ENCODE results near the gene GCNT4. TPM values are rescaled to one million over a fixed set of nuclear protein-coding genes. Genes with fewer than 3 reads are reported as not detected.

The GCNT4 gene
- total RNA-seq, 1 experiment from 2014 or later = 0.63 TPM

DNA sequence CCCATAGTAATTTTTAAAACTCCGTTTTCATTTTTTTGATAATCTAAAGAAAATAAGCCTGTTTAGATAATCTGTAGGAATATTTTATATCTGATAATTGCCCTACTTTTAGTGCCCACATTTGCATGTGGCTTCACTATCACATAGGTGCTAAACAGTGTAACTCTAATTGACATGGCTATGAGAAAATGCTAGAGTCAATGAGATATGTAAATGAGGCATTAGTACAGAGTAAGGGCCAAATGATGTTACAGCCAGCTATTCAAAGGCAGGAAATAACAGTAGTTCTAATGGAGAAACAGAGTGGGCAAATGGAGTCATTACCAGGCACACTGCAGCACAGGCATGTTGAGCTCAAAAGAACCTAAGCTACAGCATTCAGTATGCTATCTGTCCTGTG lies 37.3 kb upstream of the GCNT4 start:
- no peaks in the 10 kb centered on the region for H3K27me3 Mint-ChIP-seq (ENCODE audit: low read depth)
- Histone ChIP-seq H3K23me2 (ENCODE audit: insufficient read length, low read depth, low read length, poor library complexity, severe bottlenecking) (no peaks in the 10 kb centered on the region), H2BK15ac (ENCODE audit: low read depth, low read length) (no peak overlapping the region), H3K18ac (ENCODE audit: insufficient read length, low read depth, low read length) (no peak overlapping the region), H3K27me3 (ENCODE audit: insufficient read depth, low read length) (no peaks in the 10 kb centered on the region), H4K20me1 (ENCODE audit: control insufficient read depth, insufficient read depth, insufficient read length) (no peaks in the 10 kb centered on the region), H3K27ac (ENCODE audit: insufficient read length, low read depth, low read length) (no peak overlapping the region), H3K4ac (ENCODE audit: low read depth, low read length) (no peak overlapping the region), H4K5ac (ENCODE audit: insufficient read length, low read depth, low read length) (no peak overlapping the region), H3K14ac (ENCODE audit: insufficient read depth, low read length) (no peak overlapping the region), H3K9ac (ENCODE audit: extremely low read depth, insufficient read length, low read length) (no peak overlapping the region), H3T11ph (ENCODE audit: low read length) (no peak overlapping the region), H3K56ac (ENCODE audit: insufficient read length, low read depth, low read length) (no peak overlapping the region), H3K4me2 (ENCODE audit: insufficient read depth, insufficient read length, low read length) (no peak overlapping the region), H2BK5ac (ENCODE audit: insufficient read length, low read length) (no peak overlapping the region), H2AFZ (ENCODE audit: low read length) (no peak overlapping the region), H2BK12ac (ENCODE audit: insufficient read length, low read depth, low read length) (no peak overlapping the region), H2BK20ac (ENCODE audit: low read depth, low read length, poor library complexity, severe bottlenecking) (no peak overlapping the region), H2BK120ac (ENCODE audit: low read depth, low read length, poor library complexity, severe bottlenecking) (no peak overlapping the region), H3K9me3 (ENCODE audit: control insufficient read depth, low read depth, low read length) (no peaks in the 10 kb centered on the region), H2AK5ac (ENCODE audit: insufficient read length, low read length) (no peak overlapping the region), H3K23ac (ENCODE audit: insufficient read length, low read depth, low read length) (no peak overlapping the region), H4K91ac (ENCODE audit: insufficient read length, low read depth, low read length) (no peak overlapping the region), H3K4me1 (ENCODE audit: insufficient read depth, low read length) (no peaks in the 10 kb centered on the region), H3K79me2 (ENCODE audit: insufficient read depth, low read length) (no peaks in the 10 kb centered on the region), H3K79me1 (ENCODE audit: insufficient read depth, low read depth, low read length, poor library complexity, severe bottlenecking) (no peaks in the 10 kb centered on the region), H4K8ac (replicated peaks; ENCODE audit: insufficient read length, low read depth, low read length) (no peak overlapping the region)
- H3K4me1 Mint-ChIP-seq = peaks cover 2 to 8% of the 10 kb centered on the region in 2 experiments; a peak in 2 of 4 replicates
- WGBS (ENCODE audit: extremely low coverage, insufficient read length, low lambda C conversion rate) = no CpG with 5 or more reads among the region's 1 CpG
- no peaks in the 10 kb centered on the region for H3K36me3 Mint-ChIP-seq (ENCODE audit: insufficient read depth in 1 of 3, low read depth in 3 of 3)
- no peak overlapping the region for H3K4me3 Mint-ChIP-seq
- H3K9me3 Mint-ChIP-seq = no peaks in the 10 kb centered on the region
- no peak for DNase-seq
- H3K27ac Mint-ChIP-seq = no peak overlapping the region
- TF ChIP-seq, protein P1, sequence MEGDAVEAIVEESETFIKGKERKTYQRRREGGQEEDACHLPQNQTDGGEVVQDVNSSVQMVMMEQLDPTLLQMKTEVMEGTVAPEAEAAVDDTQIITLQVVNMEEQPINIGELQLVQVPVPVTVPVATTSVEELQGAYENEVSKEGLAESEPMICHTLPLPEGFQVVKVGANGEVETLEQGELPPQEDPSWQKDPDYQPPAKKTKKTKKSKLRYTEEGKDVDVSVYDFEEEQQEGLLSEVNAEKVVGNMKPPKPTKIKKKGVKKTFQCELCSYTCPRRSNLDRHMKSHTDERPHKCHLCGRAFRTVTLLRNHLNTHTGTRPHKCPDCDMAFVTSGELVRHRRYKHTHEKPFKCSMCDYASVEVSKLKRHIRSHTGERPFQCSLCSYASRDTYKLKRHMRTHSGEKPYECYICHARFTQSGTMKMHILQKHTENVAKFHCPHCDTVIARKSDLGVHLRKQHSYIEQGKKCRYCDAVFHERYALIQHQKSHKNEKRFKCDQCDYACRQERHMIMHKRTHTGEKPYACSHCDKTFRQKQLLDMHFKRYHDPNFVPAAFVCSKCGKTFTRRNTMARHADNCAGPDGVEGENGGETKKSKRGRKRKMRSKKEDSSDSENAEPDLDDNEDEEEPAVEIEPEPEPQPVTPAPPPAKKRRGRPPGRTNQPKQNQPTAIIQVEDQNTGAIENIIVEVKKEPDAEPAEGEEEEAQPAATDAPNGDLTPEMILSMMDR (conservative IDR thresholded peaks at IDR 0.05) = no peak
